Measurements from ENCODE around the gene RALGPS1.

Gene RALGPS1

GRCh38 chr9:126916909-126917308 lies 2.3 kb downstream of the RALGPS1 start:
- no peak overlapping the region for H3K4me3 ChIP-seq
- H3K4me2 ChIP-seq, result no peak overlapping the region
- peaks cover 0 to 6% (median 0%) of the 10 kb centered on the region in 11 experiments; a peak in 1 of 22 replicates for H3K27me3 ChIP-seq
- no peak overlapping the region for H3K27ac ChIP-seq
- no peak for TF ChIP-seq Cebpa-rat (IDR thresholded peaks at IDR 0.05)
- H4K20me1 ChIP-seq, result peaks cover 0 to 45% (median 17%) of the 10 kb centered on the region in 11 experiments; a peak in 14 of 22 replicates
- H3K4me1 ChIP-seq, result peaks cover 0 to 16% (median 7%) of the 10 kb centered on the region in 10 experiments; a peak in 13 of 20 replicates
- no peaks in the 10 kb centered on the region for H3K9me3 ChIP-seq (replicated peaks in 1 of 11)
- H3K9ac ChIP-seq, result no peak overlapping the region
- no peaks in the 10 kb centered on the region for H3K36me3 ChIP-seq

DNA sequence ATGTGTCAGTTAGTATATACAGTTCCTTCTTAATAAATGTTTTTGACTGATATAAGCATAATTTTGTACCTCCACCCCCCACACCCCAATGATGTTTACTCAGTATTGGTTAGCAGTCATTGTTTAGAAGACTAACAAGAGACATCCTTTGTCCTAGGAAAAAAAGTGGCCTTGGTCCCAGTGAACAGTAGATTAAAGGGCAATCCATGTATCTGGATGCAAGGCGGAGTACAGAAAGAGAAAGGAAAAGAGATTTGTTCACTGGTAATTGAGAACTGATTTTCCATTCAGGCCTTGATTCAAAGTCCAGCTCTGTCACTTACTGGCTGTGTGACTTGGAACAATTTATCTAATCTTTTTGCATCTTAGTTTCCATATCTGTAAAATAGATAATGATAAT lies 4.6 kb downstream of the RALGPS1 start:
- no peak for TF ChIP-seq Cebpa-rat (IDR thresholded peaks at IDR 0.05)
- Histone ChIP-seq H3K36me3 (no peaks in the 10 kb centered on the region), H3K4me3 (no peak overlapping the region), H3K27ac (no peak overlapping the region), H4K20me1 (peaks cover 0 to 56% (median 17%) of the 10 kb centered on the region in 11 experiments; a peak in 14 of 22 replicates), H3K9me3 (replicated peaks in 1 of 11) (no peaks in the 10 kb centered on the region), H3K9ac (no peak overlapping the region), H3K4me2 (no peak overlapping the region), H3K4me1 (peaks cover 0 to 16% (median 7%) of the 10 kb centered on the region in 10 experiments; a peak in 13 of 20 replicates), H3K27me3 (peaks cover 0 to 6% (median 0%) of the 10 kb centered on the region in 11 experiments; a peak in 1 of 22 replicates)

- Histone ChIP-seq H3K4me1 (peaks cover 0 to 13% (median 8%) of the 10 kb centered on the region in 10 experiments; a peak in 9 of 20 replicates), H4K20me1 (peaks cover 0 to 33% (median 0%) of the 10 kb centered on the region in 11 experiments; a peak in 5 of 22 replicates), H3K4me3 (no peak overlapping the region), H3K9ac (no peak overlapping the region), H3K36me3 (no peaks in the 10 kb centered on the region), H3K9me3 (replicated peaks in 1 of 11) (no peaks in the 10 kb centered on the region), H3K27me3 (no peaks in the 10 kb centered on the region), H3K27ac (no peak overlapping the region), H3K4me2 (no peak overlapping the region)
- no peak for TF ChIP-seq Cebpa-rat (IDR thresholded peaks at IDR 0.05)
Observed at GRCh38 chr9:126925876-126926275, 11.3 kb downstream of the RALGPS1 start.

DNA sequence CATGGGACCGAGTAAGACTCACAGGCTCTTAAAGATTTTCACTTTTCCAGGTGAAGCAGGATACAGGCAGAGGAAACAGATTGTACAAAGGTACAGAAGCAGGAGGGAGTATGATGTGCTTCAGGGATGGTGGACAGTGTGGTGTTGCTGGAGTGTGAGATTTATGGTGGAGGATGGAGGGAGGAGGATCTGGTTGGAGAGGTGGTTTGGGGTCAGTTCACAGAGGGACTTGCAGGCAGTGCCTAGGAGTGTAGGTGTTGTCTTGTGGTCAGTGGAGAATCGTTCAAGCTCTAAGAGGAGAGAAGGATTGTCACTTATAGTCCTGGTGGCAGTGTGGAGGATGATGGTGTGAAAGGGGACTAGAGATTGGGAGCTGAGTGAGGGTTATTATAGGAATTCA lies 11.8 kb downstream of the RALGPS1 start:
- Histone ChIP-seq H3K27me3 (no peaks in the 10 kb centered on the region), H3K4me2 (peak overlapping the region in 1 of 11 experiments; percentile 28; a peak in 2 of 22 replicates), H3K9ac (no peak overlapping the region), H3K27ac (no peak overlapping the region), H3K4me3 (no peak overlapping the region), H3K36me3 (no peaks in the 10 kb centered on the region), H4K20me1 (peaks cover 0 to 32% (median 0%) of the 10 kb centered on the region in 11 experiments; a peak in 4 of 22 replicates), H3K9me3 (replicated peaks in 1 of 11) (no peaks in the 10 kb centered on the region), H3K4me1 (peaks cover 0 to 13% (median 8%) of the 10 kb centered on the region in 10 experiments; a peak in 9 of 20 replicates)
- TF ChIP-seq Cebpa-rat (IDR thresholded peaks at IDR 0.05), result no peak

DNA sequence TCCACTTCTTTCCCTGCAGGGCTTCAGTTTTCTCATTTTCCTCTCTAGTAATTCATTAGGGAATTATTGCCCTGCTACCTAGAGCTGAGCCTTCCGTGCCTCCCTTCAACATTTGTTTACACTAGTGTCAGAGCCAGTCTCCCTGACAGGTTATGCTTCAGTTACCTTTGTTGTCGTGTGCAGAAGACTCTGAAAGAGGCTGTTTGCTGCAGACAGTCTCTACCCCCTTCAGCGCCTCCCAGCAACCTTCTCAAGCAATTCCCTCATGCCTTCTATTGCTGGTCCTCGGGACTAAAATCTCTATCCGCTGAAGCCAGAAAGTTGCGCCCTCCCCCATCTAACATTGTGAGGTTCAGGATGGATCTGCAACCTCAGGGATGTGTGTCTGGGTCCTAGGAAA lies 12.8 kb downstream of the RALGPS1 start:
- H4K20me1 ChIP-seq, result peaks cover 0 to 30% (median 0%) of the 10 kb centered on the region in 11 experiments; a peak in 4 of 22 replicates

GRCh38 chr9:126932871-126933321 lies 18.3 kb downstream of the RALGPS1 start:
- H3K9me3 ChIP-seq (replicated peaks in 1 of 11), result peaks cover 0 to 8% (median 0%) of the 10 kb centered on the region in 11 experiments; a peak in 2 of 22 replicates
- peaks cover 0 to 9% (median 0%) of the 10 kb centered on the region in 11 experiments; a peak in 3 of 22 replicates for H4K20me1 ChIP-seq
- no peak for TF ChIP-seq Cebpa-rat (IDR thresholded peaks at IDR 0.05)
- no peaks in the 10 kb centered on the region for H3K4me1 ChIP-seq
- no peak overlapping the region for H3K4me3 ChIP-seq
- H3K4me2 ChIP-seq, result no peak overlapping the region
- H3K27me3 ChIP-seq, result no peaks in the 10 kb centered on the region
- no peak overlapping the region for H3K9ac ChIP-seq
- H3K36me3 ChIP-seq, result no peaks in the 10 kb centered on the region
- H3K27ac ChIP-seq, result no peak overlapping the region

More for the DNA sequence above, 12.8 kb downstream of the RALGPS1 start:
- H3K36me3 ChIP-seq, result no peaks in the 10 kb centered on the region
- H3K9me3 ChIP-seq (replicated peaks in 1 of 11), result no peaks in the 10 kb centered on the region
- H3K4me2 ChIP-seq, result peak overlapping the region in 7 of 11 experiments; percentile 1 to 35 (median 14); a peak in 8 of 22 replicates
- H3K27ac ChIP-seq, result no peak overlapping the region
- no peak for TF ChIP-seq Cebpa-rat (IDR thresholded peaks at IDR 0.05)
- H3K27me3 ChIP-seq, result no peaks in the 10 kb centered on the region
- peaks cover 0 to 13% (median 8%) of the 10 kb centered on the region in 10 experiments; a peak in 9 of 20 replicates for H3K4me1 ChIP-seq
- no peak overlapping the region for H3K4me3 ChIP-seq
- no peak overlapping the region for H3K9ac ChIP-seq

GRCh38 chr9:126933334-126933980 lies 18.9 kb downstream of the RALGPS1 start:
- no peak overlapping the region for H3K27ac ChIP-seq
- H3K4me2 ChIP-seq, result no peak overlapping the region
- H3K4me1 ChIP-seq, result no peaks in the 10 kb centered on the region
- H3K9me3 ChIP-seq (replicated peaks in 1 of 11), result peaks cover 0 to 8% (median 0%) of the 10 kb centered on the region in 11 experiments; a peak in 2 of 22 replicates
- no peak overlapping the region for H3K9ac ChIP-seq
- no peak overlapping the region for H3K4me3 ChIP-seq
- H3K36me3 ChIP-seq, result no peaks in the 10 kb centered on the region
- no peak for TF ChIP-seq Cebpa-rat (IDR thresholded peaks at IDR 0.05)
- H4K20me1 ChIP-seq, result peaks cover 0 to 6% (median 0%) of the 10 kb centered on the region in 11 experiments; a peak in 2 of 22 replicates
- H3K27me3 ChIP-seq, result no peaks in the 10 kb centered on the region

DNA sequence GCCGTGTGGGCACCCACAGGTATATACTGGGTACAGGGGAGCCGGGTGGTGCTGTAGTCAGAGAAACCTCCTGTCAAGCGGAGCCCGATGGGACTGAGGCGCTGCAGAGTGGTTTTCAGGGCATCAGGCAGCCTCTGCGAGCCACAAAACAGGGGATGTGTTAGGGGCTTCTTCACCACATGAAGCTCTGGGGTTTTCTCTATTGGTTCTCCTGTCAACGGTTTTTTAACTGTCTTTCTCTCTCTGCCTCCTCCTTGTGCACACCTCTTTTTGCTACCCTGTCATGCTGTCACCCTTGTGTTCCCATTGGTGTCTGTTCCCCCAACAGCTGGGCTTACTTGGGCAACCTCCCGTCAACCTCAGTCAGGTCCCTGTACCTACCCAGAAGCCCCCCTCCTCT lies 19.9 kb downstream of the RALGPS1 start:
- Histone ChIP-seq H4K20me1 (peaks cover 0 to 16% (median 0%) of the 10 kb centered on the region in 11 experiments; a peak in 3 of 22 replicates), H3K27ac (no peak overlapping the region), H3K9me3 (replicated peaks in 1 of 11) (peaks cover 0 to 8% (median 0%) of the 10 kb centered on the region in 11 experiments; a peak in 2 of 22 replicates), H3K36me3 (no peaks in the 10 kb centered on the region), H3K4me1 (no peaks in the 10 kb centered on the region), H3K4me3 (no peak overlapping the region), H3K27me3 (no peaks in the 10 kb centered on the region), H3K9ac (no peak overlapping the region), H3K4me2 (no peak overlapping the region)
- no peak for TF ChIP-seq Cebpa-rat (IDR thresholded peaks at IDR 0.05)

- Histone ChIP-seq H3K4me1 (no peaks in the 10 kb centered on the region), H3K27ac (no peak overlapping the region), H4K20me1 (peaks cover 0 to 22% (median 0%) of the 10 kb centered on the region in 11 experiments; a peak in 4 of 22 replicates), H3K4me3 (no peak overlapping the region), H3K27me3 (no peaks in the 10 kb centered on the region), H3K4me2 (no peak overlapping the region), H3K36me3 (no peaks in the 10 kb centered on the region), H3K9me3 (replicated peaks in 1 of 11) (peaks cover 0 to 8% (median 0%) of the 10 kb centered on the region in 11 experiments; a peak in 2 of 22 replicates), H3K9ac (no peak overlapping the region)
- no peak for TF ChIP-seq Cebpa-rat (IDR thresholded peaks at IDR 0.05)
Observed at GRCh38 chr9:126935630-126936029, 21.0 kb downstream of the RALGPS1 start.
